Lung (tissue), 12 donors: ENCODE measurements around the gene ECHDC1. TPM values are rescaled to one million over a fixed set of nuclear protein-coding genes. Genes with fewer than 3 reads are reported as not detected.

ENCODE experiments used
- ATAC-seq: fragments of 200-7000 bp; cut with Tn5 transposase; one replicate; pipeline ENCODE4 v1.9.1; 2020; ENCODE audit warnings: moderate number of reproducible peaks; ENCODE audit not compliant: insufficient read depth, low FRiP score
- DNase-seq, 3 donors: peaks; one replicate each; pipeline ENCODE4 v3.0.0-alpha.2; 2013 to 2017
- H3K27ac ChIP-seq, 2 donors: one replicate each; pipeline ENCODE4 v1.5.1; 2013; ENCODE audit warnings: mild to moderate bottlenecking in 2 of 2, moderate library complexity in 2 of 2, control low read depth in 1 of 2, inconsistent platforms in 1 of 2, low read depth in 1 of 2, low read length in 1 of 2
- H3K27me3 ChIP-seq, 3 donors: one replicate each; pipeline ENCODE4 v1.5.1; 2013; ENCODE audit warnings: low read length in 2 of 3; ENCODE audit not compliant: control insufficient read depth in 3 of 3, insufficient read depth in 3 of 3
- H3K36me3 ChIP-seq, 4 donors: one replicate each; pipeline ENCODE4 v1.5.1; 2013; ENCODE audit warnings: low read length in 4 of 4, mild to moderate bottlenecking in 1 of 4, moderate library complexity in 1 of 4; ENCODE audit not compliant: control insufficient read depth in 4 of 4, insufficient read depth in 4 of 4
- H3K4me1 ChIP-seq, 5 donors: one replicate each; pipeline ENCODE4 v1.5.1; 2013; ENCODE audit warnings: low read length in 5 of 5, mild to moderate bottlenecking in 2 of 5, moderate library complexity in 1 of 5; ENCODE audit not compliant: control insufficient read depth in 5 of 5, insufficient read depth in 5 of 5
- H3K4me3 ChIP-seq: one replicate; pipeline ENCODE4 v1.5.1; 2013; ENCODE audit warnings: mild to moderate bottlenecking, control low read depth, moderate library complexity
- H3K9ac ChIP-seq, 2 donors: one replicate each; pipeline ENCODE4 v1.5.1; 2013; ENCODE audit warnings: low read length in 2 of 2, control low read depth in 1 of 2; ENCODE audit not compliant: insufficient read depth in 1 of 2
- H3K9me3 ChIP-seq, 4 donors: one replicate each; pipeline ENCODE4 v1.5.1; 2013; ENCODE audit warnings: low read length in 3 of 4, mild to moderate bottlenecking in 1 of 4, moderate library complexity in 1 of 4; ENCODE audit not compliant: control insufficient read depth in 4 of 4, insufficient read depth in 3 of 4
- CTCF ChIP-seq: IDR thresholded peaks from 2 replicates; pipeline ENCODE4 v1.5.1; 2012; ENCODE audit warnings: mild to moderate bottlenecking; ENCODE audit errors: control extremely low read depth, extremely low read depth
- WGBS, 2 donors: extraction: QIAGEN DNeasy Blood & Tissue Kit; methylation state at CpG; one replicate each; pipeline ENCODE4 v1.1.7; 2013; 5-methylcytosine and 5-hydroxymethylcytosine counted together
- polyA plus RNA-seq, 2 donors: library from polyadenylated mRNA; stranded (reverse); fragments of 200-250 nt; gene quantifications; one replicate each; pipeline ENCODE4 v1.2.1, GENCODE V29; 2013
- total RNA-seq, 2 donors: library from RNA; depleted of rRNA in 1 of 2; stranded (reverse); fragments of >200 nt in 1 of 2; gene quantifications; one replicate each; pipeline ENCODE4 v1.2.1, GENCODE V29; 2014 to 2021
- donor health status: control.
- donor health status: control.
- donor health status: Bipolar disorder and iron deficiency.
- donor health status: healthy.
- donor health status: DM: yes; HTN: yes; CAD: no.

Gene ECHDC1
- total and polyA plus RNA-seq, 4 donors: 56.5 to 119 (median 81.4) TPM

DNA sequence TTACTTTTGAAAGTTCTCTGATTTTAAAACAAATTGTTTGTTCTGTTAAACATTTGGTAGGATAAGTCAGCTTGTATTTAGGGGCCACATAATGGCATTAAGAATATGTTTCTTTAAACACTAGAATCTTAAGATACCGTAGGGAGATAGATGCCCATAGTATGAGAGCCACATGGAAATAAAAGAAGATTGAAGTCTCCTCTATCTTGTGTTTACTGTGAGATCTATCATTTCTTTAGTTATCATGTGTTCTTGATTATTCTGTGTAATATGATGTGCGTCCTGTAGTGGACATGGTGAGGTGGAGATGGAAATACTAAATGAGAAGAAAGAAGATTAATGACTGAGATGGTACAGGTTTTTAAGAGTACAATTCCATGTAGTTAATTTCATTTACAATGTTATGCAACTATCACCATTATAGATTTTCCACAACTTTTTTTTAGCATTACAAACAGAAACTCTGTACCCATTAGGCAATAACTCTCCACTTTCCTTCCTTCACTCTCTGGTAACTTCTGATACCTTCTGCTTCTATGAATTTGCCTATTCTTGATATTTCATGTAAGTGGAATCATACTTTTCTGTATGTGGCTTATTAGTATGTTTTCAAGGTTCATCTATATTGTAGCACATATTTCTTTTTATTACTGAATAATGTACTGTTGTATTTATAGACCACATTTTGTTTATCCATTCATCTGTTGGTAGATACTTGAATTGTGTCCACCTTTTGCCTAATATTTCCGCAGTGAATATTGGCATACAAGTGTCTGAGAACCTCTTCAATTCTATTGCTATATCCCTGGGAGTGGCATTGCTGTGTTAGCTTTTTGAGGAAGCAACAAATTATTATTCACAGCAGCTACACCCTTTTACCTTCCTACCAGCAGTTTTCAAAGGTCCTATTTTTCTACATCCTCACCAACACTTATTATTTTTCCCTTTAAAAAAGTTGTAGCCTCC, 65.2 kb downstream of the ECHDC1 start:
- Histone ChIP-seq H3K4me3 (no peak overlapping the region), H3K36me3 (peaks cover 1 to 17% (median 7%) of the 10 kb centered on the region in 4 donors), H3K27me3 (no peaks in the 10 kb centered on the region), H3K4me1 (peaks cover 0 to 20% (median 0%) of the 10 kb centered on the region in 5 donors), H3K9me3 (no peaks in the 10 kb centered on the region), H3K9ac (no peak overlapping the region), H3K27ac (no peak overlapping the region)
- DNase-seq: no peak
- WGBS, 2 donors: 79 to 88% methylated on average over 3 of the region's 3 CpGs
- ATAC-seq: no peak
- TF ChIP-seq CTCF: no peak

- Histone ChIP-seq H3K27me3 (no peaks in the 10 kb centered on the region), H3K9ac (no peak overlapping the region), H3K4me3 (no peak overlapping the region), H3K36me3 (peaks cover 0 to 2% (median under 1%) of the 10 kb centered on the region in 4 donors), H3K9me3 (no peaks in the 10 kb centered on the region), H3K4me1 (peaks cover 3 to 30% (median 5%) of the 10 kb centered on the region in 5 donors), H3K27ac (no peak overlapping the region)
- WGBS, 2 donors: 98 to 100% methylated on average over 1 of the region's 1 CpG
- DNase-seq: no peak
- no peak for ATAC-seq
- TF ChIP-seq CTCF: no peak
Observed at GRCh38 chr6:127276331-127276730, 67.1 kb downstream of the ECHDC1 start.

DNA sequence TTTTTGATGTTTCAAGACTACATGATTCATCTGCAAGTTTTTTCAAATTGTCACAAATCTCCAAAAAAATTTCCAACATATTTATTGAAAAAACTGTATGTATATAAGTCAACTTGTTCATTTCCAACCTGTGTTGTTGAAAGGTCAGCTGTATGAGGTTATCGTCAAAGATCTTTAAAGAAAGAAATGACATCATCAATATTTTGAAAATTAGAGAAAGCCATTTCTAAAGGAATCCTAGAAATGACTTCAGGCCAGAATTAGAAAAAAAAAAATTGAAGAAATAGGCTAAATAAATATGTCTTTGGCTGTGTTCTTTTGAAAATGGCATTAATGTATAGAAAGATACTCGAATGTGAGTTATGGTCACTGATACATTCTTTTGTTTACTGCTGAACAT, 69.9 kb downstream of the ECHDC1 start:
- WGBS, 2 donors: 94% methylated on average over 2 of the region's 2 CpGs
- H3K4me1 ChIP-seq: peaks cover 3 to 30% (median 11%) of the 10 kb centered on the region in 5 donors
- ATAC-seq: no peak

More for the DNA sequence above, 69.9 kb downstream of the ECHDC1 start:
- no peak overlapping the region for H3K4me3 ChIP-seq
- H3K36me3 ChIP-seq: no peaks in the 10 kb centered on the region
- H3K27ac ChIP-seq: no peak overlapping the region
- no peak overlapping the region for H3K9ac ChIP-seq
- no peak for TF ChIP-seq CTCF
- H3K27me3 ChIP-seq: no peaks in the 10 kb centered on the region
- H3K9me3 ChIP-seq: no peaks in the 10 kb centered on the region
- DNase-seq: no peak
